Lower lobe of right lung (tissue), 2 donors: Measurements from ENCODE around the gene PCDH18. TPM values are rescaled to one million over a fixed set of nuclear protein-coding genes. Genes with fewer than 3 reads are reported as not detected.
"Not testable (repeated sequence)": the region's sequence is repeated elsewhere in the genome, so short reads cannot be mapped to it uniquely, and the experiment has no call there.

ENCODE experiments used
- ATAC-seq, 2 donors: fragments of 200-7000 bp; cut with Tn5 transposase; one replicate each; pipeline ENCODE4 v1.9.1; 2020 to 2022; ENCODE audit warnings: mild to moderate bottlenecking in 2 of 2, moderate library complexity in 2 of 2
- DNase-seq: peaks from one replicate; pipeline ENCODE4 v3.0.0-alpha.2; 2020
- H3K27ac ChIP-seq: fragments of 200-600 bp; one replicate; pipeline ENCODE4 v1.8.0; 2022
- H3K27me3 ChIP-seq: fragments of 200-600 bp; one replicate; pipeline ENCODE4 v1.8.0; 2022; ENCODE audit warnings: low read depth
- H3K36me3 ChIP-seq: fragments of 200-600 bp; one replicate; pipeline ENCODE4 v1.8.0; 2022; ENCODE audit warnings: mild to moderate bottlenecking
- H3K4me1 ChIP-seq: fragments of 200-600 bp; one replicate; pipeline ENCODE4 v1.8.0; 2022
- H3K4me3 ChIP-seq: fragments of 200-600 bp; one replicate; pipeline ENCODE4 v1.8.0; 2022; ENCODE audit warnings: mild to moderate bottlenecking
- H3K9me3 ChIP-seq: fragments of 200-600 bp; one replicate; pipeline ENCODE4 v1.8.0; 2022
- CTCF ChIP-seq: fragments of 200-600 bp; IDR thresholded peaks from one replicate; pipeline ENCODE4 v1.8.0; 2022; ENCODE audit warnings: antibody characterized with exemption, mild to moderate bottlenecking
- intact Hi-C: fragments of 100-400 bp; cut with DNase I; formaldehyde crosslinking; loops from one replicate; pipeline ENCODE4 v1.11.0; 2022
- total RNA-seq: library from RNA; stranded (reverse); fragmentation: NEBNext Ultra II Directional; extraction: Animal tissue kit (Norgen Biotek cat#: 25700); gene quantifications from one replicate; pipeline ENCODE4 v1.2.1, GENCODE V29; 2021
- donor health status: DM: no; HTN: yes; CAD: no; lungs with severe emphysema.

The PCDH18 gene
- total RNA-seq, 1 donor from 2014 or later: 10.8 TPM

DNA sequence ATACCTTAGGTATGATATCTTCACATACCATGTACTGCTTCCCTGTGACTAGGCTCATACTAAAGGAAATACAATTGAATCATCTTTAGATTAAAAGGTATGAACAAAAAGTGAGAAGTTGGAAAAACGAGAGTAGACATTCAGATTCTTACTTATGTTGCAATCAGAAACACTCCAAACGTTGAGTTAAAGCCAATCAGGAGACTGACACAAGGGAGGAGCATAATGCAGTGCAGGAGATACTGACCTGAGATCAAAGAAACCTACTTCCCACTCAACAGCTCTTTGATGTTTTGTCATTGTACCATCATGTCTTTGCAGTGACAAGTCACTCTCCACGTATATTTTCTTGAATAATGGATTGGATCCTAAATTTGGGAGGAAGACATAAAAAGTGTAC is 8.9 kb upstream of the PCDH18 start:
- Histone ChIP-seq H3K36me3 (no peaks in the 10 kb centered on the region), H3K4me1 (no peaks in the 10 kb centered on the region), H3K27me3 (no peaks in the 10 kb centered on the region), H3K9me3 (no peaks in the 10 kb centered on the region), H3K4me3 (no peak overlapping the region), H3K27ac (no peak overlapping the region)
- no peak for ATAC-seq
- intact Hi-C loops: no loop called here
- no peak for DNase-seq
- TF ChIP-seq CTCF: no peak

- DNase-seq (no peak), ATAC-seq (no peak)
- Histone ChIP-seq H3K27me3 (no peaks in the 10 kb centered on the region), H3K27ac (no peak overlapping the region), H3K4me1 (no peaks in the 10 kb centered on the region), H3K4me3 (no peak overlapping the region), H3K36me3 (no peaks in the 10 kb centered on the region), H3K9me3 (no peaks in the 10 kb centered on the region)
- intact Hi-C loops: no loop called here
- no peak for TF ChIP-seq CTCF
Observed at GRCh38 chr4:137540356-137540755, 8.1 kb upstream of the PCDH18 start.

- ATAC-seq (no peak), DNase-seq (no peak)
- H3K4me3 ChIP-seq: no peak overlapping the region
- no peaks in the 10 kb centered on the region for H3K9me3 ChIP-seq
- H3K4me1 ChIP-seq: no peaks in the 10 kb centered on the region
- H3K36me3 ChIP-seq: no peaks in the 10 kb centered on the region
- H3K27ac ChIP-seq: no peak overlapping the region
- intact Hi-C loops: no loop called here
- H3K27me3 ChIP-seq: no peaks in the 10 kb centered on the region
- no peak for TF ChIP-seq CTCF
Observed at GRCh38 chr4:137538526-137538925, 6.2 kb upstream of the PCDH18 start.

DNA sequence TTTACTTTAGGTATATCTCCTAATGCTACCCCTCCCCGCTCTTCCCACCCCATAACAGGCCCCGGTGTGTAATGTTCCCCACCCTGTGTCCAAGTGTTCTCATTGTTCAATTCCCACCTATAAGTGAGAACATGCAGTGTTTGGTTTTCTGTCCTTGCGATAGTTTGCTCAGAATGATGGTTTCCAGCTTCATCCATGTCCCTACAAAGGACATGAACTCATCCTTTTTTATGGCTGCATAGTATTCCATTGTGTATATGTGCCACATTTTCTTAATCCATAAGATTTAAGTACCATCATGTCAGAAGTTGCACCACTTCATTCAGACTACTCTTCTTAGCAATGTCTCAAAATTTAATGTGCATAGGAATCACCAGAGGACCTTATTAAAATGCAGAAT is 5.5 kb upstream of the PCDH18 start:
- H3K9me3 ChIP-seq, ATAC-seq, DNase-seq, H3K36me3 ChIP-seq, H3K4me1 ChIP-seq, H3K4me3 ChIP-seq, intact Hi-C loops, H3K27me3 ChIP-seq, H3K27ac ChIP-seq: not testable (repeated sequence)

DNA sequence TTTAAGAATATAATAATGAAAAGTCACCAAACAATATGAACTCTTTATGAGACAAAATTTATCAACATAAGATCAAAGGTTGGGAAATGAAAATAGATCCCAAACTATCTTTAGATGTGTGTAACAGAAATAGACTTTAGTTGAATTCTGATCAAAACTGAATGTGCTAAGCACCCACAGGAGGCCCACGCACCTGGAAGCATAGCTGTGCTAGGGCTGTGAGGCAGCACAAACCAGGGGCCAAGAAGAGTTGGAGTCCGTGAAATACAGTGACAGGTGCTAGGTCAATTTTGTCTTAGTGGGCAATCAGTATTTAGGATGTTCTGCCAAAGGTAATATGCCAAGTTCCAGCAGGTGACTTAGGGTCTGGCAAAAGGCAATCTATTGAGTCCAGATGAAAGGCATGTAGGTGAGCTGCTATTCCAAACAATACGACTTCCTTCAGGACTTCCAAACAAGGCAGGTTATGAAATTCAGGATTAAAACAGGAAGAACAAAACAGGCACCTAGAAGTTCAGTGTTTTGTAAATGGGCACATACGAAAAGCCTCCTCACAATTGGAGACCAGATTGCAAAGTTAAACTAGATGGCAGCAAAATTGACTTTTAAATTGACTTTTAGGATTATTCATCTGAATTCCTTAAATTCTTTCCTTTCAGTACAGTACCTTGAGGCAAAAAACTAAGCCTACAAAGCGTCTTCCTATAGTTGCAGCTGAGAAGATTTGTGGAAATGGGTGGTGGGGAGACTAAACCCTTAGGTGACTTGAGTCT is 4.7 kb upstream of the PCDH18 start:
- H3K36me3 ChIP-seq: no peaks in the 10 kb centered on the region
- no peak overlapping the region for H3K4me3 ChIP-seq
- H3K4me1 ChIP-seq: no peaks in the 10 kb centered on the region
- ATAC-seq: no peak
- no peaks in the 10 kb centered on the region for H3K27me3 ChIP-seq
- intact Hi-C loops: no loop called here
- no peak for TF ChIP-seq CTCF
- no peak overlapping the region for H3K27ac ChIP-seq
- no peaks in the 10 kb centered on the region for H3K9me3 ChIP-seq
- DNase-seq: no peak

- no peak for TF ChIP-seq CTCF
- no peaks in the 10 kb centered on the region for H3K36me3 ChIP-seq
- H3K4me3 ChIP-seq: no peak overlapping the region
- no peaks in the 10 kb centered on the region for H3K4me1 ChIP-seq
- no peaks in the 10 kb centered on the region for H3K9me3 ChIP-seq
- H3K27me3 ChIP-seq: no peaks in the 10 kb centered on the region
- no peak for ATAC-seq
- intact Hi-C loops: no loop called here
- DNase-seq: no peak
- no peak overlapping the region for H3K27ac ChIP-seq
Observed at GRCh38 chr4:137535718-137536117, 3.4 kb upstream of the PCDH18 start.
